ENCODE results near the gene LILRB4. TPM values are rescaled to one million over a fixed set of nuclear protein-coding genes. Genes with fewer than 3 reads are reported as not detected.
"Not testable (repeated sequence)": the region's sequence is repeated elsewhere in the genome, so short reads cannot be mapped to it uniquely, and the experiment has no call there.

The LILRB4 gene
- total and polyA plus RNA-seq, 2 experiments from 2014 or later, result not detected

- 42% methylated on average over 2 of the region's 2 CpGs for WGBS (ENCODE audit: low lambda C conversion rate, missing lambda C conversion rate)
- DNase-seq (ENCODE audit: low spot score), result no peak
Measured at GRCh38 chr19:54674021-54674617, 11.3 kb downstream of the LILRB4 start.

GRCh38 chr19:54676210-54676834, 13.5 kb downstream of the LILRB4 start:
- 34% methylated on average over 10 of the region's 10 CpGs for WGBS (ENCODE audit: low lambda C conversion rate, missing lambda C conversion rate)
- not testable (repeated sequence) for H2AFZ ChIP-seq; H3K27ac ChIP-seq; H3K4me3 ChIP-seq; H3K36me3 ChIP-seq (replicated peaks; ENCODE audit: insufficient read depth, low read depth); H3K4me1 ChIP-seq (ENCODE audit: insufficient read depth); H3K27me3 ChIP-seq; H4K20me1 ChIP-seq (ENCODE audit: insufficient read depth, poor library complexity, severe bottlenecking); H3K79me2 ChIP-seq; H3K9me3 ChIP-seq (ENCODE audit: low read depth); H3K4me2 ChIP-seq; H3K9me2 ChIP-seq (replicated peaks; ENCODE audit: insufficient read depth)
- TF ChIP-seq CTCF (IDR thresholded peaks at IDR 0.05; ENCODE audit: poor library complexity), result peak; percentile 63
- DNase-seq (ENCODE audit: low spot score), result peak; percentile 56

More at GRCh38 chr19:54674021-54674617, 11.3 kb downstream of the LILRB4 start:
- no peak overlapping the region for H3K4me3 ChIP-seq
- no peaks in the 10 kb centered on the region for H3K27me3 ChIP-seq
- no peaks in the 10 kb centered on the region for H3K9me3 ChIP-seq (ENCODE audit: low read depth)
- TF ChIP-seq CTCF (IDR thresholded peaks at IDR 0.05; ENCODE audit: poor library complexity), result peak; percentile 27
- TF ChIP-seq EZH2 (IDR thresholded peaks at IDR 0.05; ENCODE audit: borderline replicate concordance), result no peak
- H4K20me1 ChIP-seq (ENCODE audit: insufficient read depth, poor library complexity, severe bottlenecking), result no peaks in the 10 kb centered on the region
- H3K4me1 ChIP-seq (ENCODE audit: insufficient read depth), result no peaks in the 10 kb centered on the region
- no peak overlapping the region for H2AFZ ChIP-seq
- no peaks in the 10 kb centered on the region for H3K79me2 ChIP-seq
- H3K4me2 ChIP-seq, result no peak overlapping the region
- H3K9me2 ChIP-seq (replicated peaks; ENCODE audit: insufficient read depth), result no peaks in the 10 kb centered on the region
- no peaks in the 10 kb centered on the region for H3K36me3 ChIP-seq (replicated peaks; ENCODE audit: insufficient read depth, low read depth)
- H3K27ac ChIP-seq, result no peak overlapping the region

- WGBS (ENCODE audit: low lambda C conversion rate, missing lambda C conversion rate), result 84% methylated on average over 4 of the region's 4 CpGs
- Histone ChIP-seq H3K4me2 (no peak overlapping the region), H3K9me3 (ENCODE audit: low read depth) (no peaks in the 10 kb centered on the region), H3K4me1 (ENCODE audit: insufficient read depth) (no peaks in the 10 kb centered on the region), H3K79me2 (no peaks in the 10 kb centered on the region), H4K20me1 (ENCODE audit: insufficient read depth, poor library complexity, severe bottlenecking) (no peaks in the 10 kb centered on the region), H3K27me3 (no peaks in the 10 kb centered on the region), H3K27ac (no peak overlapping the region), H2AFZ (no peak overlapping the region), H3K36me3 (replicated peaks; ENCODE audit: insufficient read depth, low read depth) (no peaks in the 10 kb centered on the region), H3K4me3 (no peak overlapping the region), H3K9me2 (replicated peaks; ENCODE audit: insufficient read depth) (no peaks in the 10 kb centered on the region)
- no peak for DNase-seq (ENCODE audit: low spot score)
- TF ChIP-seq CTCF (IDR thresholded peaks at IDR 0.05; ENCODE audit: poor library complexity), result no peak
- TF ChIP-seq EZH2phosphoT487 (IDR thresholded peaks at IDR 0.05; ENCODE audit: low read depth, severe bottlenecking, unreplicated experiment), result no peak
- no peak for TF ChIP-seq EZH2 (IDR thresholded peaks at IDR 0.05; ENCODE audit: borderline replicate concordance)
Measured at GRCh38 chr19:54677217-54677616, 14.4 kb downstream of the LILRB4 start.

GRCh38 chr19:54681596-54681995, 18.8 kb downstream of the LILRB4 start:
- WGBS (ENCODE audit: low lambda C conversion rate, missing lambda C conversion rate), result 85% methylated on average over 12 of the region's 12 CpGs
- not testable (repeated sequence) for DNase-seq (ENCODE audit: low spot score); H3K9me3 ChIP-seq (ENCODE audit: low read depth); H3K36me3 ChIP-seq (replicated peaks; ENCODE audit: insufficient read depth, low read depth); H3K27me3 ChIP-seq; H4K20me1 ChIP-seq (ENCODE audit: insufficient read depth, poor library complexity, severe bottlenecking); H3K79me2 ChIP-seq; H2AFZ ChIP-seq; H3K9me2 ChIP-seq (replicated peaks; ENCODE audit: insufficient read depth); H3K4me3 ChIP-seq; H3K27ac ChIP-seq; H3K4me1 ChIP-seq (ENCODE audit: insufficient read depth); H3K4me2 ChIP-seq

Data from hepatocyte (in vitro differentiated cells).